AG08396 (cell line): Measurements from ENCODE around the gene LRRC27.
A peak's percentile ranks its signal among the peaks of the same experiment; 100 is the strongest.
"Not testable (repeated sequence)": the region's sequence is repeated elsewhere in the genome, so short reads cannot be mapped to it uniquely, and the experiment has no call there.

ENCODE experiments used
- DNase-seq: peaks from one replicate; pipeline ENCODE4 v3.0.0; 2012; ENCODE audit warnings: low spot score, mixed read lengths

Gene LRRC27

DNA sequence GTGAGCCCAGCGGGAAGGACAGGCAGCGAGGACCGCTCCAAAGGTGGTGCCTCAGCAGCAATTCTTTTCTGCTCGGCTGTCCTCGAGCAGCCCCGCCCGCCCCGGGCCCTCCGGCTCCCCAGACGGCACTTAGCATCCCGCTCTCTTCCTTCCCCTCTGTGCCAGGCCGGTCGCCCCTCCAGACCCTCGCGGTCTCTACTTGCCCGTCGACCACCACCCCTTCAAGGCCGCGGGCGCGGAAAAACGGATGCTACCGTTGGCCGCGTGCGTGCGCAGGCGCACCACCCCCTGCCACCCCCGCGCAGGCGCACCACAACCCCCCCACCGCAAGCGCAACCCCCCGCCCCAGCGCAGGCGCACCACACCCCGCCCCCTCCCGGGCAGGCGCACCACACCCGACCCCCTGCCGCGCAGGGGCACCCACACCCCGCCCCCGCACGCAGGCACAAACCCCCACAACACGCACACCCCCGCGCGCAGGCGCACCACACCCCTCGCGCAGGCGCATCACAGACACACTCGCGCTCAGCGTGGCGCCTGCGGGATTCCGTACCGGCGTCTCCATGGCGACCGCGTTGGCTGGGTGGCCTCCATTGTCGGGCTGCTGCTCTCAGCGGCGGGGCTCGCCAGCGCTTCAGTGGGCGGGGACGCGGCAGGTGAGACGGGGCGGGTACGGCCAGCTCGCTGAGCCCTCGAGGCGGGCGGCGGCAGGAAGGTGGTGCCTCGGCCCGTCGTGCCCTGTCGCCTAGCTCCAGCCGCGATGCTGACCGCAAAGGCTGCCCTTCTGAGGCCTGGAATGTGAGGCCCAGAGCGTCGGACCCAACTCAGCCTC is at the start of gene LRRC27:
LRRC27 (plus strand) TSS at position 593 of the 832 bp plus-strand sequence. CDS start 1,332 bp downstream, outside the sequence.
- DNase-seq, result peak; percentile 100

DNA sequence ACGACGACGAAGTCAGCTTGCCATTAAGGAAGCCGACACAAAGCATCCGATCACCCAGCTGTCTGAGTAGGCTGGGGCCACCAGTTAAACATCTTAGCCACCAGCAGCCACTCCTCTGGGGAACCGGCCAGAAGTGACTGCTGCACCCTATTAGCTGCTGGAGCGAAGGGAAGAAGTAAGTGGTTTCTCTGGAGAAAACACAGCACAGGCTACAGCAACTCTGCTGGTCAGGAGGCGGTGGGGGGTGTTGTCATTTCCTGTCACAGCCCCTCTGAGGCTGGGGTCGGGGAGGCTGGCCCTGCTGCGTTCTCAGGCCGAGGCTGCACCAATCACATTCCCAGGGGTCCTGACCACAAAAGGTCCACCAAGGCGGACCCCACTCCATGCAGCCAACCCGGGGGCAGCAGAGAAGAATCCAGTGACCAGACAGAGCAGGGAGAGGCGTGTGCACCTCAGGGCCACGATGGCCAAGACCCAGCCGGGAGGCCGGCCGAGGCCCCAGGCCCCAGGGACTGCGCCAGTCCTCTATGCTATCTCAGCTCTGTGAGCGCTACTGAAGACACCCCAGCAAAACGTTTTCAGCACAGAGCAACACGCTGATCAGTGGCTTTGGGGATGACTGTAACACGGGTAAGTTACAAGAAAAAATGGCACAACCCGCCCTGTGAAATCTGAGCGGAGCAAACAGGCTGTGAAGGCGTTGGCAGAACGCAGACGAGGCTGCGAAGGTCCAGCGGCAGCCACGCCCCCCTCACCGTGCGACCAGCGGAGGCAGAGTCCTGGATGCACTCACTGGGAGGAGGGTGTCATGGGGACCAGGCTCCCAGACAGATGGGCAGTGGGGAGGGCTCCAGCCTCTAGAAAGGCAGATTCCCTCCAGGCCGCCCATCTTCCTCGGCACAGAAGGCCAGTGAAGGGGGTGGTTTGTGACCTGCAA is 49.1 kb upstream of the LRRC27 start:
- DNase-seq, result peak; percentile 60

DNA sequence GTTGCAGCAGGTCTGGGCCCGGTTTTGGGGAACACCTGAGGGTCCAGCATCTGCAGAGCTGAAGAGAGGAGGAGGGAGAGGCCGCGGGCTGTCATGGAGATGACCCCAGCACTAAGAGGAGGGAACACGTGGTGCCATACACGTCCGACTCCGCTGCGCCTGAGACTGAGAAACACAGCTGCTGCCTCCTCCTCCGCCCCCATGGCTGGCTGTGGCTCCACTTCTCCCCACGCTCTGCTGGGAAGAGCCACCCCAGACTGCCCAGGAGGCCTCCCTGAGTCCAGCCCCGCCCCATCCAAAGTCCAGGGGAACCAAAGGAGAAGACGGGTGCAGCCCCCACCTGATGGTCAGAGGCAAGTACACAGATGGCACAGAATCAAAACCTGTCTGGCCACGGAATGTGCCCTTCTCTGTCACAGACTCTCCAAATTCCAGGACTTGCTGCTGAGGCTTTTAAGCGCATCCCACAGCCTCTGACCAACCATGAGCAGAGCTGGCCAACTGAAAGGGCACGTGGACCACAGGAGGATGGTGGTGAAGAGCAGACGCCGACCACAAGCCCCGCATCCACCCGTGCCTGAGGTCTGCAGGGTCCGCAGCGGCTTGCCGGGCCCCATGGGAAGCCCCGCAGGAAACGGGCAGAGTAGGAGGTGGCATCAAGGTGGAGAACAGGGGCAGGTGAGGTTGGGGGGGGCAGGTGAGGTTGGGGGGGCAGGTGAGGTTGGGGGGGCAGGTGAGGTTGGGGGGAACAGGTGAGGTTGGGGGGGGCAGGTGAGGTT is 48.2 kb upstream of the LRRC27 start:
- no peak for DNase-seq

DNA sequence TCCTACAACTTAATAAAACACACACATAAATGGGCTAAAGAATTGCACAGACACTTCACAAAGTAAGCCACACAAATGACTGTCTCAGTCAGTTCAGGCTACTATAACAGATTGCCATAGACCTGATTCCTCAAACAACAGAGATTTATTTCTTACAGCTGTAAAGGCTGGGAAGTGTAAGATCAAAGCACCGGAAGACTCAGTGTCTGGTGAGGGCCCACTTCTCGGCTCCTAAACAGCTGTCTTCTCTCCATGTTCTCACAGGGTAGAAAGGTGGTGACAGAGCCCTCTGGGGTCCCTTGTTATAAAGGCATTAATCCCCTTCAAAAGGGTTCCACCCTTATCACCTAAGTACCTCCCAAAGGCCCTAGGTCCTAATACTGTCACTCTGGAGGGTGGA is 42.6 kb upstream of the LRRC27 start:
- DNase-seq, result no peak

DNA sequence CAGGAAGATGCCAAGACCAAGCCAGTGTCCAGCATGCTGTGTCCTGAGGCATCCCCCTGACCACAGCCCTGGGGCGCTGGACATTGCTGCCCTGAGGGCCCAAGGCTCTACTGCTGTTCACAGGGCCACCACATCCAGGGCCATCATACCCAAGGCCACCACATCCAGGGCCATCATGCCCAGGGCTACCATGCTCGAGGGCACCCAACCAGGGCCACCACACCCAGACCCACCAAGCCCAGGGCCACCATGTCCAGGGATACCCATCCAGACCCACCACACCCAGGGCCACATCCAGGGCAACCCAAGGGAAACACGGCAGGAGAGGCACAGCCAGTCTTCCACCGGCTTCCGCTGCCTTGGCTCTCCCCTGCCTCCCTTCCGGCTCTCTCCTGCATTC is 41.4 kb upstream of the LRRC27 start:
- DNase-seq, result no peak

DNA sequence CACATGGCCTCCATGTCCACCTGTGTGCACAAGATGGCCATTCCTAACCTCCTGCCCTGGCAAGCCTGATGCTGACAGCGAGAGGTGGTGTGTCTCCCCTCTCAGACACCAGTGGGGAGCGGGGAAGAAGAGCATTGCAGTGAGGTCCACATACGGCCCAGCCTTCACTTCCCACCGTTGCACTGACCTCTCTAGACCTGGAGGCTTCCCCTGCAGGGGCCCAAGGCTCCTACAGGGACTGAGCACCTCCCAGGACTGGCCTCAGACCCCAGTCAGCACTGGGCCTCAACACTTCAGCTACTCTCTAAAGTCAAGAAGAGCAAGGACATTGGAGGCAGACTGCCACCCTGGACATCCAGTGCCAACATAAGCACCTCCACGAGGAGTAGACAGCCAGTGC is 40.2 kb upstream of the LRRC27 start:
- DNase-seq, result no peak

DNA sequence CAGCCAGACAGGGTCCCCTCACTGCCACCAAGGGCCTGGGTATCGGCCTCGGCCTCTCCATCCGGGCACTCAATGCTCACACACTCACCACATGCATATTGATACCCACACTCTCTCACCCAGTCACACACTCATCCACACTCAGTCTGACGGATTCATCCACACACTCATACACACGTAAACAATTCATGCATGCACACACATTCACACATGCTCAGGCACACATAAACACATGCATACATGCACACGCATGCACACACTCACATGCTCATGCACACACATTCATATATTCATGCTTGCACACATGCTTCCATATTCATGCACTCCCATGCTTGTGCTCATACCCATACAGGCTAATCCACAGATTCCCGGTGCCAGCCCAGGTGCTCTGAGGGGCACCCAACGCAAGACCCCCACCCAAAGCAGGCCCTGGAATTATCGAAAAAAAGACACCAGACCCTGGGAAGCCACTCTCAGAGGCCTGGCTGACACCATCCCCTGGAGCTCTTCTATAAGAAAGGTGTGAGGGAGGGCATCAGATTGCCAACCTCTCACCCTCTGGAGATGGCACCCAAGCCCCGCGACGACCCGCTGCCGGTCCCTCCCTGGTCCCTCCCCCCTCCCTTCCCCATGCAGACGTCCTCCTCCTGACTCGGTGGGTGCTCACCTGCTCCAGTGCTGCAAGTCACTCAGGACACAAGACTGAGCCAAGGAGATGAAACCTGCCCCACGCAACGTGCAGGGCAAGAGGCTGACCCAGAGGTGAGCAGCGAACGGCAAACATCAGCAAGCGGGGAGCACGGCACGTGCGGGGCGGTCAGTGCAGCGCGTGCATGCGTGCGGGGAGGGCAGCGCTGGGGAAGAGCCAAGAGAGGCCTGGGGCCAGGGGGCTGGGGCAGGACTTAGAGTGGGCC is 39.4 kb upstream of the LRRC27 start:
- DNase-seq, result no peak

DNA sequence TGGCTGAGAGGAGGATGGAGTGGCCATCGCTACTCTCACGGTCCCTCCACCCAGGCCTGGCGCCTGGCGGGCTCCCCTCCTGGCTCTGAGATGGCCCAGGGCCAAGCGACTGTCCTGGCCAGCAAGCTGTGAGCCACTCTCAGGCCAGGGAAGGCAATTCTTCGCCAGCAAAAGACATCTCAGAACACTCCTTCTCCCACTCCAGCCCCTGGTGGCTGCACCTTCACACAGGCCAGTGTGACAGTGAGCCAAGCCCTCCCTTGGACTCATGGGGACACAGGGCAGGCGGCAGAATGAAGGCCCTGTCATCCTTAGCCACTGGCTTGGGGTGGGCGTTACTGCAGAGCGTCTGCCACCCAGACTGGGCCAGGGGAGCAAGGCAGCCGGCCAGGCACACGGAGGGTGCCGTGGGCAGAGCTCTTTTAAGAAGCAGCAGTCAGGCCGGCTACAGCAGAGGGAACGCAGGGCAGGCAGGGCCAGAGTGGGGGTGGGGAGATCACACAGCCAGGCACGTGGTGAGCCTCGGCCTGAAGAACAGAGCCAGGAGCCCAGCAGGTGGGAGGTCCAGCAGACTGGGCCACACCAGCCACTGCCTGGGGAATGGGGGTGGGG is 38.7 kb upstream of the LRRC27 start:
- DNase-seq, result no peak

DNA sequence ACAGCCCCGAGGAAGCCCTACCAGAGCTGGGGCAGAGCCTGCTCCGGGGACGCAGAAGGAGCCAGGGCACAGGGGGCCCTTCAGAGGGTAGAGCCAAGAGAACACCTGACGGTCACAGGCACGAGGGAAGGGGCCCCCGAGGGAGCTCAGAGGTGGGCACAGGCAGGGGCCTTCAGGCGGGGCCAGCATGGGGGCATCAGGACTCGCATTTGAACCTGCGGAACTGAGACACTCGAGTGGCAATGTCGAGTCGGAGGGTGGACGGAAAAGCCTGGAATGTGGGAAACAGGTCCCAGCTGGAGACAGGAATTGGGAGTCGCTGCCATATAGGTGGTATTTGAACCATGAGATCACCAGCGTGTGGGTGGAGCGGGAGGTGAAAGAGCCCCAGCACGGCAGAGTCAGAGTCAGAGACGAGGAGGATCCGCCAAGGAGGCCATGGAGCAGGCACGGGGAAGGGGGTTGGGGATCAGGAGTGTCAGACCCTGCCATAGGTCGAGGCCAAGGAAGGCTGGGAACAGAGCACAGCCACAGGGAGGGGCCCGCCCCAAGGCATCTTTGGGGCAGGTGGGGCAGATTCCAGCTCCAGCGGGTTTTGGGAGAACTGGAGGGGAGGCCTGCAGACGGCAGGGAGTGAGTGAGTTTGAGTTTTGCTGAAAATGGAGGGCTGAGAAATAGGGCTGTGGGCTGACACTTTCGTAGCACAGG is 38.0 kb upstream of the LRRC27 start:
- no peak for DNase-seq

DNA sequence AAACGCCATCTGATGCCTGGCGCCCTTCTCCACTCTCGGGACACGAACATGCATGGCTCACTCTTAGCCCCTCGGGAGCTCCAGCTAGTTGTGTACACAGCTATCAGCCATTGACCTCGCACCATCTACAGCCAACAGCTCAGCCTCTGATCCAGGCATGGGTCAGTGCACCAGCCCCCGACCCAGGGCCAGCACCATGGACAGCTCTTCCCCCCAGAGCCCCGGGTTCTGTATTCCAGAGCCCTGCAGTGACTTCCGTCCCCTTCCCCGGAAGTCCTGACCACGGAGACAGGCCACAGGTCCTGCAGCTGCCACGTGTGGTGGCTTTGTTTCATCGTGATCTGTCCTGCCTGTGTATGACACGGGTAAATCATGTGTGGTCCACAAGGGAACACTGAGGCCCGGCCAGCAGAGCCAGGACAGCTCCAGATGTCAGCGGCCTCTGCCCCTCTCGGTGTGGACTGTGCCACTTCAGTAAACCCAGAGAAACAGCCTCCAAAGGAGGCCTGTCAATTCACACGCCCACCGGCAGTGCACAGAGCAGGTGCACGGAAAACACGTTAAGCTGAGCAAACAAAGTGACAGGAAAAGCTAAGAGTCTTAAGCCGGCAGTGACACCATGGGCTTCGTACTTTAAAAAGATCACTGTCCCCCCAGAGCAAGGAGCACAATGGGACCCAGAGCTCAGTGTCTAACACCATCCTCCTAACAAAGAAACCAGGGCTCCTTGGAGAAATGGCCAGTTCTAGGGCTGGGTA is 37.3 kb upstream of the LRRC27 start:
- DNase-seq, result no peak

DNA sequence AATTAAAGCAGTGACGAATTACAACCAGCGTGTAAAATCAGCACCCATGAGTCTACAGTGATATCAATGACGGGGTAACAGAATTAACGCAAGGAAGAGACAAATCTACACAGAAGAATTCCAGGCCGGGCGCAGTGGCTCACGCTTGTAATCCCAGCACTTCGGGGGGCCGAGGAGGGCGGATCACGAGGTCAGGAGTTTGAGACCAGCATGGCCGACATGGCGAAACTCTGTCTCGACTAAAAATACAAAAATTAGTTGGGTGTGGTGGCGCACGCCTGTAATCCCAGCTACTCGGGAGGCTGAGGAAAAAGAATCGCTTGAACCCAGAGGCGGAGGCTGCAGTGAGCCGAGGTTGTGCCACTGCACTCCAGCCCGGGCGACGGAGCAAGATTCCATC is 36.5 kb upstream of the LRRC27 start:
- not testable (repeated sequence) for DNase-seq

DNA sequence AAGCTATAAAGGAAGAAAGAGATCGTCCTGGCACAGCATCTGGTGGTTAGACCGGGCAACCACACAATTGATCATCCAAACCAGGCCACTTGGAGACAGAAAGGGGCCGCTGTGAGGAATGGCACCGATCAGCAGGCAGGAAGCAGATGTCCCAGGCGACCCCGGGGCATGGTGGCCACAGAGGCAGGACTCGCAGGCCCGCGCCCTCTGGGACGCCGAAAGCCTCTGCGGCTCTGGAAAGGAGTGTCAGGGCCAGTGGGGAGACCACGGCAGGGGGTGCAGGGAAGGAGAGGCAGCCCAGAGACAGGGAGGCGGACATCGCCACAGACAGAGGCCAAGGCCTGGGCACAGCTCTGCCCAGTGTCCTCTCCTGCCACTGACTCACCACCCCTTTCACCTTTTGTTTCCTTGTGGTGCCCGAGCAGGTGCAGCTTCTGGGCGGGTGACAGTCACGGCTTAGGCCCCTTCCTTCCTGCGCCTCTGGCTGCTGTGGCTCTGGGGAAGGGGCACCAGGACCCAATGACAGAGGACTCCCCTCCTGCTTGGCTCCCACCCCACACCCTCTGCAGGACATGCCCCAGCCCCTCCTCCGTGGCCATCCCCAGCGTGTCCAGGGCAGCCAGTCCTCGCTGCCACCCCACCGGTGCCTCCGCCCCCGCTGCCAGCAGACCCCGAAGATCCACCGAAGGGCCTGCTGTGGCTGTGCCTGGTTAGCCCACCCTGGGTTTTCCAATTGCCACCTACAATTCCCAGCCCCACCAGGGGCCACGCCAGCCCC is 35.1 kb upstream of the LRRC27 start:
- no peak for DNase-seq

DNA sequence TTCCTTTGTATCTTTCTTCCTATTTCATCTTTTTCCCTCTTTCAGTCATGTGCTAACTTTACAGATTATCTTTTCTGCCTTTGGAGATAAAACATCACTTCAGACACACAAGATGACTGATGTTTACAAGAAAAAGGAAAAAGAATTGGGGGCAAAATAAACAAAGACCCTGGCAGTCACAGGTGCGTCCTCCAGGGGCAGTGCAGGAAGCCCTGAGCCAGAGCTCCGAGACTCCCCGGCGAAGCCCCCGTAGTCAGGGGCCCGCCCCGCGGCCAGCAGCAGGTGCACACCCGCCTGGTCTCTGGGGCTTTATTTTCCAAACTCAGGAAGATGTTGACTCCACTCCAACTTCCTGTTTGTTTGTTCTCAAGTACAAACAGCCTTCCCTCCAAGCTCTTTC is 34.5 kb upstream of the LRRC27 start:
- DNase-seq, result no peak

DNA sequence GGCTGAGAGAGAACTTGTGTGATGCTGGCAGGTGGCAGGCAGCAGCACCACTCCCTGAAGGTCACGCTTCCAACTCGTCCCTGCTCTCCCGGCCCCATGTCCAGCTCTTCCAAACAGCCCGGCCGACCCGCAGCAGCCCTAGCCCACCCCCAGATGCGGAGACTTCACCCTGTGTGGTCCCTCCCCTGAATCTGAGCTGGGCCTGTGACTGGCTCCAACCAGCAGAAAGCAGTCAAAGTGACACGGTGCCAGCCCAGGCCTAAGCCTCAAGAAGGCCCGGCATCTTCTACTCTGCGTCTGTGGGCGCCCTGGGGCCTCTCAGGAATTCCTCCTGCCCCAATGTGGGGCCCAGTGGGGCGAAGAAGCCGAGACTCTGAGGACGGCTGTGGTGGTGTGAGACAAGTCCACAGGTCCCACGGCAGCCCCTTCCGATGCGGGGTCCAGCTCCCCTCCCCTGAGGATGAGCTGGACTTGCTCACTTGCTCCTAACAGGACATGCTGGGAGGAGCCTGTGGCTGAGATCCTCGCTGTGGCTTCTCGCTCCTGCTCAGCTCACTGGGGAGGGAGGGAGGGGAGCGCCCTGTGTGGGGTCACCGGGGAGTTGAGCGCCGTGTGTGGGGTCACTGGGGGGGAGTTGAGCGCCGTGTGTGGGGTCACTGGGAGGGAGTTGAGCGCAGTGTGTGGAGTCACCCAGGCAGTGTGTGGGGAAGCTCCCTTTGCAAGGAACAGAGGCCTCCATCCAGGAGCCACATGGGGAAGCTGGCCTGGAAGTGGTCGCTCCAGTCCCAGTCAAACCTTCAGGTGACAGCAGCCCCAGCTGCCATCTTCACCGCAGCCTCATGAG is 33.7 kb upstream of the LRRC27 start:
- DNase-seq, result no peak

DNA sequence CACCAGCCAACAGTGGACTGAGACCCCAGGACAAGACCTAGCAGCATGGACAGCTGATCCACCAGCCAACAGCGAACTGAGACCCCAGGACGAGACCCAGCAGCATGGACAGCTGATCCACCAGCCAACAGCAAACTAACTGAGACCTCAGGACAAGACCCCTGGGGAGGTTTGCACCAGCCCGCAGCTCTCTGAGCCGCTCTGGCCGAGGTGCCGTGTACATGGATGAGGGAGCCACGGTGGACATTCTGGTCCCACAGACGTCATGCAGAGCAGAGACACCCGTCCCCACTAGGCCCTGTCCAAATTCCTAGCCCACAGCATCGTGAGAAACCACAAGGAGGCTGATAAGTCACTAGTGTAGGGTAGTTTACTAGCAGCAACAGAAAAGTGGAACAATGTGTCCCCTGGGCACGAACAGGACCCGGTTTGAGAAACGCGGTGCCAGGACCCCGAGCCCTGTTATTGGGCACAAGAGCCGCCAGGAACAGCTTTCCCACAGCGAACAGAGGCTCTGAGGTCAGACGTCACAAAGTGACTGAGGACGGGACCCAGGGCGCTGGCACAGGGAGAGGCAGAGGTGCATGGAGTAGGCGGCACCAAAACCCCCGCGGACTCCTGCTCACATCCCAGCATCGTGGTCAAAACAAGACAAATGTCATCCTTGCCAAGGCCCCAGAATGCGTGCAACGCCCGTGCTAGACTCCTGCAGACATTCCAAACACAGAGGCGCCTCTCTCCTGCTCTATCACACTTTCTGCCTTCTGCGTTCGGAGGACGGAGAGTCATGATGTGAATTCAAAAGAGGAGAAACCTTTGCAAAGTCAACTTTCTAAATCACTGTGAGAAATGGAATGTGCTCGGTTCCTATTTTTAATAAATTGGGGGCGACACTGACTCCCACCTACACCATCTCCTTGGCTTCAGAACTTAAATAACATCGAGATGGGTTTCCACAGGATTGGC is 32.3 kb upstream of the LRRC27 start:
- no peak for DNase-seq

DNA sequence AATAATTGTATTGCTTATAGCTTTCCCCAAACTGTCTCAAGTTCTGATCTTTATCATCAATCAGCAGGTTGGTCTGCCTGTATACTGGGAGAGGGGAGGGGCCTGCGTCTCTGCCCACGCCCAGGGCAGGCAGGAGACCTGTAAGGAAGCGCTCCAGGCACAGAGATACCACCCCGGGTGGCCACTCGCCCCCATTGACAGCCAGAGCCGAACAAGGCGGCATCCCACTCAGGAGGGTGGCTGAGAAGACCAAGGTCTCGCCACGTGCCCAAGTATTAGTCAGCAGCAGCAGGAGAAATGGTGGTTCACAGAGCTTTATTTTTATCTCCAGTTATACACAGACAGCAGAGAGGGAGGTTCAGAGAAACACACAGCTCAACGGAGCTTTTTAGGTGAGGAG is 31.4 kb upstream of the LRRC27 start:
- DNase-seq, result no peak
